Measurements from ENCODE around the gene CAV3. TPM values are rescaled to one million over a fixed set of nuclear protein-coding genes. Genes with fewer than 3 reads are reported as not detected.

Gene CAV3
- total RNA-seq, 3 donors from 2014 or later: not detected

DNA sequence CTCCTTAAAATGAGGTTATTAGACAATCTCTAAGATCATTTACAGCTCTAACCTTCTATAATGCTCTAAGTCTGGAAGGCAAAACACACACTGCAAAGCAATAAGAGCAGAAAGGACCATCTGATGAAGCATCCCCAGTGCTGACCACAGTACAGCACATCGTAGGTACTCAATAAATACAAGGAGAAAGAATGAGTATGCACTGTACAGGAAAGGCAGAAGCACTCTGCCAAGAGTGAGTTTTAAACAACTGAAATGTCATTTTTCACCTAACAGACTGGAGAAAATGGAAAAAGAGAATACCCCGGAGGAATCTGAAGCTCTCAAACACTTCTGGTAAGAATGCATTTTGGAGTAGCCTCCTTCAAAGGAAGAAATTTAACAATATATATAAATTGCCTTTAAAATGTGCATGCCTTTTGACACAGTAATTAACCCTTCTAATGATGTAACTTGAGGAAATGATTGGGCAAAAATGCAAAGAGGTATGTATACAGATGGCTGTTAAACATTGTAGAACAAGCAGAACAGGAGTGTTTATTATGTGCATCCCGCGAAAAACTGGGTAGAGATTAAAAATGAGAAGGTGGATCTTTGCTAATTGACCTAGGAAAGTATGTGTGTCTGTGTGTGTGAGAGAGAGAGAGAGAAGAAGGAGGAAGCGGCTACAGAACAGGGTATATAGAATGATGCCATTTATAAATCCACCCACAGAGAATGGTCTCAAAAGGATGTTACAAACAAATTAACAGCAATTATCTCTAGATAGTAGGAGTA is 43.8 kb downstream of the CAV3 start:
- TF ChIP-seq, protein P1, sequence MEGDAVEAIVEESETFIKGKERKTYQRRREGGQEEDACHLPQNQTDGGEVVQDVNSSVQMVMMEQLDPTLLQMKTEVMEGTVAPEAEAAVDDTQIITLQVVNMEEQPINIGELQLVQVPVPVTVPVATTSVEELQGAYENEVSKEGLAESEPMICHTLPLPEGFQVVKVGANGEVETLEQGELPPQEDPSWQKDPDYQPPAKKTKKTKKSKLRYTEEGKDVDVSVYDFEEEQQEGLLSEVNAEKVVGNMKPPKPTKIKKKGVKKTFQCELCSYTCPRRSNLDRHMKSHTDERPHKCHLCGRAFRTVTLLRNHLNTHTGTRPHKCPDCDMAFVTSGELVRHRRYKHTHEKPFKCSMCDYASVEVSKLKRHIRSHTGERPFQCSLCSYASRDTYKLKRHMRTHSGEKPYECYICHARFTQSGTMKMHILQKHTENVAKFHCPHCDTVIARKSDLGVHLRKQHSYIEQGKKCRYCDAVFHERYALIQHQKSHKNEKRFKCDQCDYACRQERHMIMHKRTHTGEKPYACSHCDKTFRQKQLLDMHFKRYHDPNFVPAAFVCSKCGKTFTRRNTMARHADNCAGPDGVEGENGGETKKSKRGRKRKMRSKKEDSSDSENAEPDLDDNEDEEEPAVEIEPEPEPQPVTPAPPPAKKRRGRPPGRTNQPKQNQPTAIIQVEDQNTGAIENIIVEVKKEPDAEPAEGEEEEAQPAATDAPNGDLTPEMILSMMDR (IDR thresholded peaks at IDR 0.05): no peak
- TF ChIP-seq POLR2A (IDR thresholded peaks at IDR 0.05) (no peak), POLR2AphosphoS5 (IDR thresholded peaks at IDR 0.05) (no peak)
- H3K4me3 ChIP-seq: no peak overlapping the region
- no peaks in the 10 kb centered on the region for H3K9me3 ChIP-seq
- H3K4me1 ChIP-seq: no peaks in the 10 kb centered on the region
- DNase-seq (ENCODE audit: low spot score in 2 of 2): no peak
- no peaks in the 10 kb centered on the region for H3K27me3 ChIP-seq
- no peaks in the 10 kb centered on the region for H3K36me3 ChIP-seq
- intact Hi-C loops (cut with DNase I; ENCODE audit: low total_unique reads): no loop called here
- H3K27ac ChIP-seq: peak overlapping the region; percentile 68 to 86

DNA sequence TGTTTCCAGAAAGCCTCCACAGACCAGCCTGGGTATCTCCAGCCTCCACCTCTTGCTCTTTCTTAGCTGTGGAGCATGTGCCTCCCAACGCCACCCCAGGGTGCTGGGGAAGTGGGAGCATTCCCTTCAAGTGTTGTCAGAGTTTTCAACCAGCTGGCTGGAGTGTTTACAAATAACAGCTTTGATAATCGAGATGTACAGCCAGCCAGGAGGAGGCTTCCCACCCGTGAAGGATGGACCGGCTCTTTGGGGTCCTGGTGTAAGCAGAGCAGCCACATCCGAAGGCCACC is 44.3 kb downstream of the CAV3 start:
- intact Hi-C loops (cut with DNase I; ENCODE audit: low total_unique reads): no loop called here
- peak overlapping the region; percentile 68 to 86 for H3K27ac ChIP-seq
- H3K4me3 ChIP-seq: no peak overlapping the region
- H3K9me3 ChIP-seq: no peaks in the 10 kb centered on the region
- H3K36me3 ChIP-seq: no peaks in the 10 kb centered on the region
- no peak for DNase-seq (ENCODE audit: low spot score in 2 of 2)
- no peak for TF ChIP-seq POLR2AphosphoS5 (IDR thresholded peaks at IDR 0.05)
- TF ChIP-seq, protein P1 (IDR thresholded peaks at IDR 0.05): no peak
- TF ChIP-seq POLR2A (IDR thresholded peaks at IDR 0.05): no peak
- H3K4me1 ChIP-seq: no peaks in the 10 kb centered on the region
- H3K27me3 ChIP-seq: no peaks in the 10 kb centered on the region

DNA sequence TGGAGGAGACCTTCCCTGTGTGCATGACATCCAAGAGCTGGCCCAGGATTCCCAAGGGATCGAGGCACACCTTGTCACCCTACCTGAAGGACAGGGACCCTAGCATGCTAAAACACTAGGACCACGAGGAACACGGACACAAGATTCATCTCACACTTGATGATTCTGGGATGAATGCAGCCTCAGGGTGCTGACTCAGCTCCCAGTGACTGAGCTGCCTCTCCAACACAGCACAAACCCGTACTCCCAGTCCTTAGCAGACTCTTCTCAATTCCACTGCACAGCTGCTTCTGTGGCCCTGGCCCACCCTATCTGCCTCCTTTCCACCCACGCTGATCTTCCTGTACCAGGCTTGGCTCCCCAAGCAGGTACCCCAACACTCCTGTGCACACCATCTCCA is 44.9 kb downstream of the CAV3 start:
- intact Hi-C loops (cut with DNase I; ENCODE audit: low total_unique reads): no loop called here
- Histone ChIP-seq H3K27me3 (no peaks in the 10 kb centered on the region), H3K36me3 (no peaks in the 10 kb centered on the region), H3K4me1 (no peaks in the 10 kb centered on the region), H3K4me3 (no peak overlapping the region), H3K9me3 (no peaks in the 10 kb centered on the region), H3K27ac (peak overlapping the region; percentile 68 to 86)
- TF ChIP-seq, protein P1 (IDR thresholded peaks at IDR 0.05): no peak
- no peak for TF ChIP-seq POLR2AphosphoS5 (IDR thresholded peaks at IDR 0.05)
- TF ChIP-seq POLR2A (IDR thresholded peaks at IDR 0.05): no peak
- DNase-seq (ENCODE audit: low spot score in 2 of 2): no peak

DNA sequence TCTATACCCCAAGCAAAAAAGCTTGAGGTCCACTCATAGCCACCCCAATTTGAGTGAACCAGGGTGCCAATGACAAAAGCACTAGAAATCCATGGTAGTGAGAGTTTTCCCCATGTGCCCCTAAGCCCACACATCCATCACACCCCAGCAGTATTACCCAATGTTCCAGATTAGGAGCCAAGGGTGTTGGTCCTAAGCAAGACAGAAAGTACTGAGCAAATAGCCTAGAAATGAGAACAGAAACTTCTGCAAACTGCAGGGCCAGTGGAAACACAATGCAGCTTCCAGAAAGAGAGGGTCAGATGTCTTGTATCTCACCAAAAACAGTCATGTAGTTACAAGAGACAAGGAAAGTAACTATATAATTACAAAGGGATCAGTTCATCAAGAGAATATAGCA is 46.7 kb downstream of the CAV3 start:
- H3K27me3 ChIP-seq: no peaks in the 10 kb centered on the region

More for the DNA sequence above, 46.7 kb downstream of the CAV3 start:
- no peak overlapping the region for H3K4me3 ChIP-seq
- TF ChIP-seq, protein P1 (IDR thresholded peaks at IDR 0.05): no peak
- no peak for TF ChIP-seq POLR2AphosphoS5 (IDR thresholded peaks at IDR 0.05)
- no peak for TF ChIP-seq POLR2A (IDR thresholded peaks at IDR 0.05)
- no peak overlapping the region for H3K27ac ChIP-seq
- DNase-seq (ENCODE audit: low spot score in 2 of 2): no peak
- no peaks in the 10 kb centered on the region for H3K9me3 ChIP-seq
- intact Hi-C loops (cut with DNase I; ENCODE audit: low total_unique reads): no loop called here
- no peaks in the 10 kb centered on the region for H3K4me1 ChIP-seq
- no peaks in the 10 kb centered on the region for H3K36me3 ChIP-seq

Data from breast epithelium (tissue), 4 donors.